Colonic mucosa (tissue), 4 donors: ENCODE measurements around the gene BICD1. TPM values are rescaled to one million over a fixed set of nuclear protein-coding genes. Genes with fewer than 3 reads are reported as not detected.
"Not testable (repeated sequence)": the region's sequence is repeated elsewhere in the genome, so short reads cannot be mapped to it uniquely, and the experiment has no call there.

Experiments
- DNase-seq: peaks from one replicate; pipeline ENCODE4 v3.0.0-alpha.2; 2020
- H3K27ac ChIP-seq: fragments of 200-600 bp; one replicate; pipeline ENCODE4 v1.8.0; 2021
- H3K27me3 ChIP-seq: fragments of 200-600 bp; one replicate; pipeline ENCODE4 v1.8.0; 2021
- H3K36me3 ChIP-seq: fragments of 200-600 bp; one replicate; pipeline ENCODE4 v1.8.0; 2021
- H3K4me1 ChIP-seq: fragments of 200-600 bp; one replicate; pipeline ENCODE4 v1.8.0; 2021; ENCODE audit warnings: mild to moderate bottlenecking
- H3K4me3 ChIP-seq: fragments of 200-600 bp; one replicate; pipeline ENCODE4 v1.8.0; 2021
- H3K9ac ChIP-seq, 2 donors: one replicate each; pipeline ENCODE4 v1.7.0; 2013; ENCODE audit warnings: control low read depth in 2 of 2, low read depth in 2 of 2, low read length in 2 of 2
- H3K9me3 ChIP-seq: fragments of 200-600 bp; one replicate; pipeline ENCODE4 v1.8.0; 2021
- CTCF ChIP-seq: fragments of 200-600 bp; IDR thresholded peaks from one replicate; pipeline ENCODE4 v1.8.0; 2022; ENCODE audit warnings: antibody characterized with exemption, mild to moderate bottlenecking
- intact Hi-C: fragments of 100-400 bp; cut with DNase I; formaldehyde crosslinking; loops from one replicate; pipeline ENCODE4 v1.14.1; 2022
- total RNA-seq, 2 donors: library from RNA; stranded (reverse); fragmentation: NEBNext Ultra II Directional in 1 of 2; extraction: Animal tissue kit (Norgen Biotek cat#: 25700) in 1 of 2; gene quantifications; one replicate each; pipeline ENCODE4 v1.2.1, GENCODE V29; 2021
- donor health status: healthy.
- donor health status: DM: no; HTN: no; CAD: no.
- donor health status: DM: no; HTN: no; CAD: no.

The BICD1 gene
- total RNA-seq, 2 donors from 2014 or later: 4.2 to 5.8 TPM

- no peak for DNase-seq
- no peaks in the 10 kb centered on the region for H3K4me1 ChIP-seq
- no peak overlapping the region for H3K4me3 ChIP-seq
- no peak for TF ChIP-seq CTCF
- intact Hi-C loops: no loop called here
- H3K27me3 ChIP-seq: no peaks in the 10 kb centered on the region
- no peaks in the 10 kb centered on the region for H3K9me3 ChIP-seq
- no peak overlapping the region for H3K27ac ChIP-seq
- H3K36me3 ChIP-seq: no peaks in the 10 kb centered on the region
- H3K9ac ChIP-seq: no peak overlapping the region
These were observed 71.8 kb downstream of the BICD1 start for GRCh38 chr12:32178341-32179010.

GRCh38 chr12:32179011-32179395 is 72.4 kb downstream of the BICD1 start:
- H3K36me3 ChIP-seq: no peaks in the 10 kb centered on the region
- no peaks in the 10 kb centered on the region for H3K9me3 ChIP-seq
- H3K27ac ChIP-seq: no peak overlapping the region
- H3K9ac ChIP-seq: no peak overlapping the region
- no peak for TF ChIP-seq CTCF
- H3K4me1 ChIP-seq: no peaks in the 10 kb centered on the region
- H3K4me3 ChIP-seq: no peak overlapping the region
- no peaks in the 10 kb centered on the region for H3K27me3 ChIP-seq
- intact Hi-C loops: no loop called here
- DNase-seq: no peak

GRCh38 chr12:32181498-32182175 is 75.0 kb downstream of the BICD1 start:
- Histone ChIP-seq H3K36me3 (no peaks in the 10 kb centered on the region), H3K9ac (no peak overlapping the region), H3K4me1 (no peaks in the 10 kb centered on the region), H3K9me3 (no peaks in the 10 kb centered on the region), H3K4me3 (no peak overlapping the region), H3K27ac (no peak overlapping the region), H3K27me3 (no peaks in the 10 kb centered on the region)
- TF ChIP-seq CTCF: no peak
- no peak for DNase-seq
- intact Hi-C loops: no loop called here

GRCh38 chr12:32183650-32184049 is 77.0 kb downstream of the BICD1 start:
- Histone ChIP-seq H3K9me3 (no peaks in the 10 kb centered on the region), H3K4me3 (no peak overlapping the region), H3K36me3 (no peaks in the 10 kb centered on the region), H3K4me1 (no peaks in the 10 kb centered on the region), H3K27ac (no peak overlapping the region), H3K9ac (no peak overlapping the region), H3K27me3 (no peaks in the 10 kb centered on the region)
- intact Hi-C loops: no loop called here
- no peak for DNase-seq
- TF ChIP-seq CTCF: no peak

- H3K4me3 ChIP-seq, H3K9me3 ChIP-seq, H3K27me3 ChIP-seq, H3K36me3 ChIP-seq, H3K4me1 ChIP-seq, H3K9ac ChIP-seq, intact Hi-C loops, H3K27ac ChIP-seq, DNase-seq: not testable (repeated sequence)
These were observed 80.5 kb downstream of the BICD1 start for GRCh38 chr12:32187127-32187526.

GRCh38 chr12:32191445-32191844 is 84.8 kb downstream of the BICD1 start:
- no peak overlapping the region for H3K27ac ChIP-seq
- no peaks in the 10 kb centered on the region for H3K27me3 ChIP-seq
- DNase-seq: no peak
- intact Hi-C loops: no loop called here
- no peaks in the 10 kb centered on the region for H3K36me3 ChIP-seq
- no peaks in the 10 kb centered on the region for H3K9me3 ChIP-seq
- TF ChIP-seq CTCF: no peak
- no peaks in the 10 kb centered on the region for H3K4me1 ChIP-seq
- H3K9ac ChIP-seq: no peak overlapping the region
- no peak overlapping the region for H3K4me3 ChIP-seq
